Measurements from ENCODE around the gene ESRRA. TPM values are rescaled to one million over a fixed set of nuclear protein-coding genes. Genes with fewer than 3 reads are reported as not detected.

Gene ESRRA
- total and polyA plus RNA-seq, 12 donors, result 18.2 to 74.4 (median 54.5) TPM

DNA sequence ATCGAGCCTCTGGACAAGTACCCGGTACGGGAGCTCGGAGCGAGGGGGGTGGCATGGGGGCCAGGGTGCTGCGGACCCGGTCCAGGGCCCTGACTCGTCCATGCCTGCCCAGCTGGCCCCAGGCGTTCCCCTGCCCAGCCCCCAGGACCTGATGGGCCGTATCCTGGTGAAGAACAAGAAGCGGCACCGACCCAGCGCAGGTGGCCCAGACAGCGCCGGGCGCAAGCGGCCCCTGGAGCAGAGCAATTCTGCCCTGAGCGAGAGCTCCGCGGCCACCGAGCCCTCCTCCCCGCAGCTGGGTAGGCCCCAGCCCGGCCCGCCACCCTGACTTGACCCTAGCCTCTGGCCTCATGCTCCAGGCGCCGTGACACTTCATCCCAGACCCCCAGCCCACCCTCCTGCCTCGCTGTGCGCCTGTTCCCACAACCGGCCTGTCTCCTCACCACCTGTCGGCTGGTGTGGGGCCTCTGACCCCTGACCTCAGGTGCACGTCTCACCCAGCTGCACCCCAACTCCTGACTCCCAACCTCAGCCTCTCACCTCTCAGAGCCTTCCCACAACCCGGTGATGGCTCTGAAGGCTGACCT, 46.3 kb upstream of the ESRRA start:
- TF ChIP-seq, protein P1, sequence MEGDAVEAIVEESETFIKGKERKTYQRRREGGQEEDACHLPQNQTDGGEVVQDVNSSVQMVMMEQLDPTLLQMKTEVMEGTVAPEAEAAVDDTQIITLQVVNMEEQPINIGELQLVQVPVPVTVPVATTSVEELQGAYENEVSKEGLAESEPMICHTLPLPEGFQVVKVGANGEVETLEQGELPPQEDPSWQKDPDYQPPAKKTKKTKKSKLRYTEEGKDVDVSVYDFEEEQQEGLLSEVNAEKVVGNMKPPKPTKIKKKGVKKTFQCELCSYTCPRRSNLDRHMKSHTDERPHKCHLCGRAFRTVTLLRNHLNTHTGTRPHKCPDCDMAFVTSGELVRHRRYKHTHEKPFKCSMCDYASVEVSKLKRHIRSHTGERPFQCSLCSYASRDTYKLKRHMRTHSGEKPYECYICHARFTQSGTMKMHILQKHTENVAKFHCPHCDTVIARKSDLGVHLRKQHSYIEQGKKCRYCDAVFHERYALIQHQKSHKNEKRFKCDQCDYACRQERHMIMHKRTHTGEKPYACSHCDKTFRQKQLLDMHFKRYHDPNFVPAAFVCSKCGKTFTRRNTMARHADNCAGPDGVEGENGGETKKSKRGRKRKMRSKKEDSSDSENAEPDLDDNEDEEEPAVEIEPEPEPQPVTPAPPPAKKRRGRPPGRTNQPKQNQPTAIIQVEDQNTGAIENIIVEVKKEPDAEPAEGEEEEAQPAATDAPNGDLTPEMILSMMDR (IDR thresholded peaks at IDR 0.05), result no peak
- no peak for TF ChIP-seq POLR2A (IDR thresholded peaks at IDR 0.05)
- peaks cover 0 to 97% of the 10 kb centered on the region in 2 donors for H3K36me3 ChIP-seq (replicated peaks in 1 of 2)
- peak in 1 of 7 donors; percentile 23 for DNase-seq

DNA sequence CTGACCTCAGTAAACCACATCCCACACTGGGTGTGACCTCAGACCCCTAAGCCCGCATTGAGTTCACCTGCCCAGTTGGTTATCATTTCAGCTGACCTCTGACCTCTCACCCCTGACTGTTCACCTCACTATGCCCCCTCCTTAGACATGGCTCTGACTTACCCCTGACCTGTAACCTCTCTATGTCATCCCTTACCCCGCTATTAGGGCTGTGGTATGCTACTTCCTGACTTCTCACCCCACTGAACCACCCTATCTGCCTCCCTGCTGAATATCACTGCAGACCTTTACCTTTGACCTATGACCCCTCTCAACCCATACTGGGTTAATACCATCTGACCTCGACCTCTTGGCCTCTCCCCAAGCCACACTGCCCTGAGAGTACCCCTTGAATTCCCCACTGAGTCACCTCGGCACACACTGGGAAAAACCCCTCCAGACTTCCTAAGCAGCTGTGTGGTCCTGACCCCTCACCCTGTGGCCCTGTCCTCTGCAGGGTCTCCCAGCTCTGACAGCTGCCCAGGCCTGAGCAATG, 45.7 kb upstream of the ESRRA start:
- no peak for TF ChIP-seq POLR2A (IDR thresholded peaks at IDR 0.05)
- TF ChIP-seq, protein P1 (IDR thresholded peaks at IDR 0.05), result no peak
- Histone ChIP-seq H3K36me3 (replicated peaks in 1 of 2) (peaks cover 0 to 100% of the 10 kb centered on the region in 2 donors), H3K9me3 (replicated peaks in 1 of 3) (no peaks in the 10 kb centered on the region), H3K4me1 (replicated peaks in 1 of 2) (no peaks in the 10 kb centered on the region), H3K4me3 (no peak overlapping the region), H3K27me3 (no peaks in the 10 kb centered on the region), H3K27ac (no peak overlapping the region)
- intact Hi-C loops (cut with DNase I), result no loop called here
- DNase-seq, result peak in 1 of 7 donors; percentile 22
- WGBS, 4 donors, result 77 to 86% (median 81%) methylated on average over 4 of the region's 4 CpGs

More for the DNA sequence above, 46.3 kb upstream of the ESRRA start:
- Histone ChIP-seq H3K27ac (no peak overlapping the region), H3K27me3 (no peaks in the 10 kb centered on the region), H3K4me1 (replicated peaks in 1 of 2) (peaks cover 0 to under 1% of the 10 kb centered on the region in 2 donors), H3K4me3 (no peak overlapping the region), H3K9me3 (replicated peaks in 1 of 3) (no peaks in the 10 kb centered on the region)
- WGBS, 4 donors, result 90 to 92% (median 92%) methylated on average over 10 to 32 of the region's 32 CpGs
- intact Hi-C loops (cut with DNase I), result no loop called here

DNA sequence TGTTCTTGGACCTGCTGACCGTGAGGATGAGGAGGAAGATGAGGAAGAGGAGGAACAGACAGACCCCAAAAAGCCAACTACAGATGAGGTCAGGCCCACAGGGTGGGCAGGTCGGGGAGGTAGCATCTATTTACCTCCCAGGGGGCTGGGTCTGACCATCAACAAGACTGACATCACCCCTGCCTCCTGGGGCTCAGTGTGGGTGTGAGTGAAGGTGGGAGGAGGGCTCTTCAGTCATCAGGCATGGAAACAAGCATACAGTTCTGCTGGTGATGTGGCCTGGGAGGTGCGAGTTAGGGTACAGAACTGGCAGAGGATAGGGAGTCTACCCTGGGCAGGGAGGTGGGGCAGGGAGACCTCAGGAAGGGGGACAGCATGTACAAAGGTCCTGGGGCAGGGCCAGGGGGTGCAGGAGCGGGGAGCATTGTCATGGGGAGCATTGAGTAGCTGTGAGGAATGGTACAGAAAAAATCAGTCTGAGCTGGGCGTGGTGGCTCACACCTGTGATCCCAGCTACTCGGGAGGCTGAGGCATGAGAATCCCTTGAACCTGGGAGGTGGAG, 45.1 kb upstream of the ESRRA start:
- Histone ChIP-seq H3K4me1 (replicated peaks in 1 of 2) (no peaks in the 10 kb centered on the region), H3K36me3 (replicated peaks in 1 of 2) (peaks cover 0 to 100% of the 10 kb centered on the region in 2 donors), H3K4me3 (no peak overlapping the region), H3K9me3 (replicated peaks in 1 of 3) (no peaks in the 10 kb centered on the region), H3K27me3 (no peaks in the 10 kb centered on the region), H3K27ac (no peak overlapping the region)
- TF ChIP-seq POLR2A (IDR thresholded peaks at IDR 0.05), result no peak
- TF ChIP-seq, protein P1 (IDR thresholded peaks at IDR 0.05), result no peak
- WGBS, 4 donors, result 92 to 96% (median 94%) methylated on average over 6 of the region's 6 CpGs
- DNase-seq, result no peak
- intact Hi-C loops (cut with DNase I), result no loop called here

DNA sequence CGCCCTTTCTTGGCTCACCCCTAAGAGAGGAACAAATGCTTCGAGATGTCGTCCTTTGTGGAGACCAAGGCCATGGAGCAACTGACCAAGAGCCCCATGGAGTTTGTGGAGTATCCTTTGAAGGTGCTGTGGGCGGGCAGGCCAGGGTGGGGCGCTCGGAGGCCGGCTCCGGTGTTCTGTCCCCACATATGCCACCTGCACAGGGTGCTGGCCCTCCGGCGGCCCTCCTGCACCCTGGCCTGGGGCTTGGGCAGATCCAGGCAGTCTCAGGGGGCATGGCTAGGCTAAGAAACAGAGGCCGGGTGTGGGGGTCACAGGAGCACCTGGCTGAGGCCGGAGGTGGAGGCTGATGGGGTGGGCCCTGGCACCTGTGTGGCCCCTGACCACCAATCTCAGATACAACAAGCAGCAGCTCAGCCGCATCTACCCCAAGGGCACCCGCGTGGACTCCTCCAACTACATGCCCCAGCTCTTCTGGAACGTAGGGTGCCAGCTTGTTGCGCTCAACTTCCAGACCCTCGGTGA, 43.7 kb upstream of the ESRRA start:
- intact Hi-C loops (cut with DNase I), result no loop called here
- no peak for TF ChIP-seq POLR2A (IDR thresholded peaks at IDR 0.05)
- TF ChIP-seq, protein P1 (IDR thresholded peaks at IDR 0.05), result no peak
- 86 to 95% (median 93%) methylated on average over 11 to 18 of the region's 18 CpGs for WGBS, 4 donors

More for the DNA sequence above, 43.7 kb upstream of the ESRRA start:
- Histone ChIP-seq H3K4me1 (replicated peaks in 1 of 2) (peaks cover 0 to 10% of the 10 kb centered on the region in 2 donors), H3K27ac (no peak overlapping the region), H3K36me3 (replicated peaks in 1 of 2) (peaks cover 0 to 98% of the 10 kb centered on the region in 2 donors), H3K27me3 (no peaks in the 10 kb centered on the region), H3K4me3 (no peak overlapping the region), H3K9me3 (replicated peaks in 1 of 3) (no peaks in the 10 kb centered on the region)
- peak in 1 of 7 donors; percentile 25 for DNase-seq
